HG02885 (cell line): ENCODE data around the gene DOCK10.

Experiments
- ATAC-seq: cut with Tn5 transposase; IDR thresholded peaks from one replicate; pipeline ENCODE4 v1.9.1; 2021; ENCODE audit warnings: mild to moderate bottlenecking; ENCODE audit not compliant: unreplicated experiment, poor library complexity

DOCK10 gene

DNA sequence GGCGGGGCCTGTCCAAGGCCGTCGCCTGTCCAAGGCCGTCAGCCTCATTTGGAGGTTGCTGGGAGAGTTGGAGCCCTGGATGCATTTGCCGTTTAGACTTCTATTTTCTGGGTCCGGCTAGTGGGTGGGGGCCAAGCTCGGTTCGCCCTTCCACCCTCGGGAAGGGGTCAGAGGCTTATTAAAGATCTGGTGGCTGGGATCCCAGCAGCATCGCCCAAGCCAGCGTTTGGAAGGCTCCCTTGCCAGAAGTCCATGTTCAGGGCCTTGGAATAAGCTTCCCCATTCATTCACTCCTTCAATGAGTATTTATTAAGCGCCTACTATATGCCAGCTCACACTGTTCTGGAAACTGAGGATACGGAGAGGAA lies 516 bp upstream of the DOCK10 start:
- ATAC-seq = no peak

DNA sequence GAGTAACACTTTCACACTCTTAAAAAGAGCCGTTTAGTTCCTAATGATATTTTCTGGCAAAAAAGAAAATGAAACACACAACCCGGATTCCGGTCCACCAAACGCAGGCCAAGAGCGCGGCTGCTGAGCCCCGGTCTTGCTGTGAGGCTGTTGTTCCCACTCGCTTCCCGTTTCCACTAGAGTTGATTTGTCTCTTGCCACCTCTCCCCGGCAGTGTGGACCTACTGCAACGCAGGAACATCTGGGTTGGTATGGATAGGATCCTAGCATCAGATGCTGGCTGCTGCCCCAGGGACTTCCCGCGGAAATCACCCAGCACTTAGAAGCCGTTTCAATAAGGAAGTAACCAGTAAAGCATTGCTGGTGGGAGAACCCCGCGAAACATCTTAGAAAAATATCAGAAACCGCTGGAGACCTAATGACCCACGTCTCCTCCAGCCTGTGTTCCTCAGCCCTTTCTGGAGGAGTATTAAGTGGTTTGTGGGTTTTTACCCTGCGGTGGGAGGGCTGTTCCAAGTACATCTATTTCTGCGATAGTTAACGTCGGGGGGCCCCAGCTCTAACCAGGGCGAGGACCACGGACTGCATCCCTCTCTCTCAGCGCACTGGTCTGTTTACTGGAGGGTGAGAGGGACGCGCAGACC lies 939 bp downstream of the DOCK10 start:
- peak; percentile 59 for ATAC-seq

DNA sequence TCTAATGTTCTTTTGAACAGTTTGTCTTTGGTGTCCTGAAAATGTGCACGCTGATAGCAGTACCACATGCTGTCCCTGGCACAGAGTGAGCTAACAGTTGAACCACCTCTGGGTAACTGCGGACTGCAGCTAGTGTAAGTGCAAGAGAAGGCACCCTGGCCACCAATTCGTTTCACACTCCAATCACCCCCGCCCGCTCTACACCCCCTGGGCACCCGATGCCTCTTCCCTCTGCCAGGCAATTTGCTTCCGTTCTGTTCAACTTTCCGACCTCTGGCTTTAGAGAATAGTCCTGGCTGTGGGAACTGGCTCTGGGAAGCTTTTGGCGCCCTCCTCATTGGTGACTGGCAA lies 1.4 kb downstream of the DOCK10 start:
- peak; percentile 18 for ATAC-seq

DNA sequence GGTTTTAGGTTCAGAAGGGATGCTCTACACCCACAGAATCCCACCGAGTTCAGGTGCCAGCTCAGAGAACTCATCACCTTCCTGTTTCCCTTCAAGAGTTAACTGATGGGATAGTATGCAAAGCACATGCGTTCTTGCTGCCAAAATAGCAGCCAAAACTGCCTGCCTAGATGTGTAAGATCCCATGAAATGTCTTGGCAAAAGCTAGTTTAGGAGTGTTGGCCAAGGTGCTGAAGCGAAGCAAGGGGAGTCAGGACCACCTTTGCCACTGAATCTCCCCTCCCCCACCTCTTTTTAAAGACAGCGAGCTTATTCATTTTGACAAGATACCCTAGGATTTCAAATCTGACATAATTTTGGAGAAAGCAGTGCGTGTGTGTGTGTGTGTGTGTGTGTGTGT lies 2.1 kb downstream of the DOCK10 start:
- ATAC-seq = no peak

DNA sequence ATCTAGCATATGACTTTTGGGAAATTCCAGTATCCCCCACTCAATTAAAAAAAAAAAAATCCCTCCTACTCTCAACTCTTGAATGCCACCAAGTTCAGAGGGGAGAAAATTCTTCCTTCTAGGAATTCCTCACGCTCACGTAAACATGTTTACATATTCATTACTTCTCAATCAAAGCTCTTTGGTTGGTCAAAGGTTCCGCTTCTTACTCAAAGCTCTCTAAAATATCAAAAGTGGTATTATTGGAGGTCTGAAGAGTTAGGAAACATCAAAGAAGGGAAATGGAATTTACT lies 4.1 kb downstream of the DOCK10 start:
- ATAC-seq = no peak

DNA sequence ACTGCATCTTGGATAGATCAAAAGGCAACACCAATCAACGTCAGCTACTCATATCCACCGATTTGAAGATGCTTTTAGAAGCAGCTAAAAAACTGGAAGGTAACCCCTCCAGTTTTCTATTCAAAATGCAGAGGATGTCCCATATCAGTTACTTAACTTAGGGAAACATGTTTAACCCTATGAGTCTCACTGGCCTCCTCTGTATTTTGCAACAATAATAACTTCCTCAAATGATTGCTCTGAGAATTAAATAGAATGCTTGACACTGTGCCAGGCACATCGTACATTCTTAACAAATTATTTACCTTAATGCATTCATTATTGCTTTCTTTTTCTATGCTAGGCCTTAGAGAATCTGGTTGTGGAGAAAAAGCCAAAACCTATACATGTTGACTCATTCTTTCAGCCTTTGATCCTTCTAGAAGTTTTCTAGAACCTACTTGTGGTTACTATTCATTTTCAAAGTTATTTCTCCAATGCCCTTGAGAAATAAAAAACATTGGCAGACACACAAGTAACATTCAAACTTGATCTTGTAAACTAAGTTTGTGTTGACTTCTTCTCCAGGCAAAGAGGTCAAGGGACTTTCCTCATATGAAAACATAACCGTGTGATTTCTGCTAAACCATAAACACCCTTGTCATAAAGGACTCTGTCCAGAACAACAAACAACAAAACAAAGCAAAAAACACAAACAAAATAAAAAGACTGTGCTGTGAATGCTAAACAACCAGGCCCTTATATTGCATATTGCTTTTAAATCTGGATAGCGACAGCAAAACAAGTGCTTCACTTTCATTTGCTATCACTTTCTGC lies 4.6 kb downstream of the DOCK10 start:
- no peak for ATAC-seq

DNA sequence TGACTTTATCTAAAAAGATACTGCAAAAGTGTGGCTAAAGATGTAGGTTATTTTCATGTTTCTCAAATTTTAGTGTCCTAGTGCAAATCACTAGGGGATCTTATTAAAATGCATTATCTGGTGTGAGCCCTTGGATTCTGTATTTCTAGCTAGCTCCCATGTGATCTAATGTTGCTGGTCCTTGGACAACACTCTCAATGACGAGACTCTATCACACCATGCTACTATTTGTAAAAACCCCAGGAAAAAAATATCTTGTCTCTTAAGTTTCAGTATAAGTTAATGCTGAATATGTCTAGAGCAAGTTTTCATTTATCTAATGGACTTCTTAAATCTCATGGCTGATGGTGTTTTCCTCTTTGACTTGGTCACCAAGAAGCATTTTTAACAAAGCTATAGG lies 5.8 kb downstream of the DOCK10 start:
- no peak for ATAC-seq

DNA sequence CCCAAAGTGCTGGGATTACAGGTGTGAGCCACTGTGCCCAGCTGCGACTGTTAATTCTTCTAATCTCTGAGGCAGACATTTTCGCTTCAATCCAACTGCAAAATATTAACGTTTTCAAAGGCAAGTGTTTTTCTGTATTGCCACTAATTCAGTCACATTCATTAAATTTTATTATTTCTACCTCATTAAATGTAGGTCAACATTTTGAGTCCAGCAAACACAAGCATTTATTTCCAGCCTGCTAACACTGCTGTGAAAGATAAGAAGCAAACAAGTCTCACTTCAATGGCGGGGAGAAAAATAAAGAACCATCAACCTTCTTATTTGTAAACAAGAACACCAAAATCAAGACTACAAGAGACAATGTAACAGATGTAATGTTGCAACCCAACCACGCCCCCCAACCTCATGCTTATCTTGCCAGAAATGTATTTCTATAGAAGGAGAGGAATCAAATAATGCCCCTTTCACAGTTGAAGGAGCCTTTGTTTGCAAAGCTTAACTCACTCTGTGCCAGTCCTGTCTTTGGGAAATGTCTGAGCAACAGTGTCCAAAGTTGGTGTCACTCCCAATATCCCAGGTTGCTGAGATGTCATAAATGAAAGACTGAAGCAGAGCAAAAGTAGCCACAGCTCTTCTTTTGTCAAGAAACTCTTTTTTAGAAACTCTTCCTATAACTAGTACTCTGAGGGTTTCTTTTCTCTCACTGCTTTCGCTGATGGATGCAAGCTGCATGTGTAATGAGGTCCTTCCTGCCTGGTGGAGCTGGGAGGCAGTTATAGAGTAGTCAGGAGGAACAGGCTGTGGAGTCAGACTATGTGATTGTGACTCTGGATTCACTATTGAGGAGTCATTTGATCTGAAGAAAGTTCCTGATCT lies 8.6 kb downstream of the DOCK10 start:
- no peak for ATAC-seq

DNA sequence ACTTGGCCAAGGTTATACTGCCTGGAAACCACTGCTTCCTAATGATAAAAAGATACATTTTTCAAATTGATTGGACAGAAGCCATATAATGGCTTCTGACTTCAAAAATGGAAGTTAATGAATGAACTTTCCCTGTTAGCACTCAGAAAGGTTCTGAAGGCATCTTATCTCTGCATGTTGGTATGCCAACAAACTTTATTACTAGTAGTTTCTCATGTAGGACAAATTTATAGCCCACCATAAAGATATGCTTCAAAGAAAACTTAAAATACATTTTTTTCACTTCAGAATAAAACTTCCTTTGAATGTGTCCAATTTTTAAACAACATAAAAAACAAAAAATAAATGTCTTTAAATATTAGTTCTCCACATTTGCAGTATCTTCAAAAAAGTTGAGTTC lies 10.0 kb downstream of the DOCK10 start:
- ATAC-seq = no peak

DNA sequence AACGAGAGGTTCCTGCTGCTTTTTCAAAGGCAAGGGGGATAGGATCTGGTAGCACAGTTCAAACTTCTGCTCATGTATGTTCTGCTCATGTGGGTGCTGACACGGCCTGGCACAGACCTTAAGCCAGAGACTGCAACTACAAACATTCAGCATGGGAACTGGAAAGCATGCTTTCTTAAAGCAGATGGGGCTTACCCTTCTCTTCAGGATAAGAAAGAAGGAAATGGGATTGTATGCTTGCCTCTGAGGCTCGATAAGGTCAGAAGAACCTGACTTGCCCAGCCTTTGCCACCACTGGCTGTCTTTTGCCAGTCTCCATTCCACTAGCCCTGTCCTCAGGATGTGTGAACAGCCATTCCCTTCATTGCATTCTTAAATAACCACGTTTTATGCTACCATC lies 10.7 kb downstream of the DOCK10 start:
- ATAC-seq = no peak

DNA sequence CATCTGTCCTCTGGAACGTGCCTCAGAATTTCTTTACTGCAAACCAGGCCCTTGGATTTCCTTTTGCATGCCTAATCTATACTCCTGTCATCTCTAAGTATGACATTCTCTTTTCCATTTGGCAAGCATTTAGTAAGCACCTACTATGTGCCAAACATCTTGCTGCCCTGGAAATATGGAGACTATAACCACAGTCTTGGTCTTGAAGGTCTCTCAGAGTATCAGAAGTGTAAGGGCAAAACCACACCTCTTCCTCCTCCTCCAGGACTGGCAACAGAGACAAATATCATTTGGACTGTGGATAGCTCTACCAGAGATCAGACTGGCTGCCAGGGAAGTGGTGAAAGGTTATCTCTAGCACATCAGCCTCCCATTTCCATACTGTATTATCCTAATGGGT lies 11.4 kb downstream of the DOCK10 start:
- ATAC-seq = no peak

DNA sequence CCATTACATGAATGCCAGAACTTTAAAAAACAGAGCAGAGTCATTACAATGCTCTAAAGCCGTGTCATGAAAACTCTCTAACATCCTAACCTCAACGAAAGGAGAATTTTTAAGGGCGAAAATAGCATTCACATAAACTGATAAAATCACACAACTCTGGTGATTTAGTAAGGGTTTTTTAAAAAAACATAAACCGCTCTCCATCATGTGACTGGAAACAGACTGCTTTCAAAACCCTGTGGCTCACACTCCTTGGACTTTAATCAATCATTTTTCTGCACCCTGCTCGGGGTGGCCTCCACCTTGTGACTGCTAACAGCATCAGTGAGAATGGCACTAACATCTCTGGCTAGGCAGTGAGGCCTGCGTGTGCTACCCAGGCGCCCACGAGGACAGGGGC lies 12.1 kb downstream of the DOCK10 start:
- no peak for ATAC-seq

DNA sequence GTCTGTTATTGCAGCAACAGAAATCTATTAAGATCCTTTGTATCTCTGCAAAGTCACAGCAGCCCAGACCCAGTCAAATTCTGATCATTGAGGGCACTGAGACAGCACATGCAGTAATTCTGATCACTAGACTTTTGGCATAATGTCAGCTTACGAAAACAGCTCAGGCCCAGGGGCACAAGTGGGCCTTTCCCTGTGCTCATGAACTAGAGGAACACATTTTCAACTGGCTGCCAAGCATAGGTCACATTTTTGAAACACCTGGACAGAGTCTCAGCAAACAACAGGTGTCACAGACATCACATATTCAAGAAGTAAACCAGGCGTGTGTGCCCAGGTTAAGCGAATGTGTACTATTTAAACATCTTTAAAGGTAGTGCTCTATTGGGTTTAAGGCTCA lies 13.7 kb downstream of the DOCK10 start:
- ATAC-seq = no peak

DNA sequence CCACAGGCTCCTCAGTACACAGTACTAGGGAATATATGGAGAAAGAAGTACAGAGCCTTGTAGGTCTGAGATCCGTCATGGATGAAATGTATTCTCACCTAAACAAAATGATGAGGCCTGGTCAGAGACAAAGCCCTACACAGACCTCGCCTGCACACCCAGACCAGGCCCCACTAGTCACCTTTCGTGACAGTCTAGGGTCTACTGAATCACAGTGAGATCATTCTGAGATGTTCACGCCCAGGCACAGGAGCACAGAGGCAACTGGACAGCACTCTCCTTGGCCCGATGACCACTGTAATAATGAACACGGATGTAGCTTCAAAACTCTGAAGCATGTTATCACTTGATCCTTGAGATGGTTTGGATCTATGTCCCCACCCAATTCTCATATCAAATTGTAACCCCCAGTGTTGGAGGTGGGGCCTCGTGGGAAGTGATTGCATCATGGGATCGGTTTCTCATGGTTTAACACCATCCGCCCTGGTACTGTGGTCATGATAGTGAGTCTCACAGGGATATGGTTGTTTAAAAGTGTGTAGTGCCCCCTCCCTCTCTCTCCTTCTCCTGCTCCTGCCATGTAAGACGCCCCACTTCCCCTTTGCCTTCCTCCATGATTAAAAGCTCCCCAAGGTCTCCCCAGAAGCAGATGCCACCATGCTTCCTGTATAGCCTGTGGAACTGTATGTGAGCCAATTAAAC lies 15.1 kb downstream of the DOCK10 start:
- ATAC-seq = no peak

DNA sequence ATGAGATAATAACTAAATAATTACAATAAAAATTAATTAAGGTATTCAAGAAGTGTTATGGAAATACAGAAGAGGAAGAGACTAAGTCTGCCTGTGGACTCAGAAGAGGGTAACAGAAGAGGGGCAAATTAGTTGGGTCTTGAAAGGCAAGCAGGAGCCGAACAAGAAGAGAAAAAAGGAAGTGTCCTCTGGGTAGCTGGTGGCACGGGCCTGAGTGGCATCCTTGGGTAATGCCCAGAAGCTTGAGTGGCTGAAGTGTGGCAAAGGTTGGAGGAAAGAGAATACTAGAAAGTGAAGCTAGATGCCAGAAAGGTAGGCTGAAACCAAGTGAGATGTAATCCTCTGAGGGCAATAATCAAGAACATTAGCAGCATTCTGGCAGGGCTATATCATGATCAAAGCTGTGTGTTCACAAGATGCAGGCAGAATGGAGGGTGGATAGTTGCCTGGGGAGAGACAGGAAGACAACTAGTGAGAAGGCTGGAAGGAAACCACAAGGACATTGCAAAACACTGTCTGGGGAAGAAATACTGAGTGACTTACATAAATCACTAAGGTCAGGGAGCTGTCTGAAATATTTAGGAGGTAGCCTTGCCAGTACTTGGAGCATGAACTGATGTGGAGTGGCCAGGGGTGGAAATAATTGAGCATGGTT lies 16.2 kb downstream of the DOCK10 start:
- no peak for ATAC-seq

DNA sequence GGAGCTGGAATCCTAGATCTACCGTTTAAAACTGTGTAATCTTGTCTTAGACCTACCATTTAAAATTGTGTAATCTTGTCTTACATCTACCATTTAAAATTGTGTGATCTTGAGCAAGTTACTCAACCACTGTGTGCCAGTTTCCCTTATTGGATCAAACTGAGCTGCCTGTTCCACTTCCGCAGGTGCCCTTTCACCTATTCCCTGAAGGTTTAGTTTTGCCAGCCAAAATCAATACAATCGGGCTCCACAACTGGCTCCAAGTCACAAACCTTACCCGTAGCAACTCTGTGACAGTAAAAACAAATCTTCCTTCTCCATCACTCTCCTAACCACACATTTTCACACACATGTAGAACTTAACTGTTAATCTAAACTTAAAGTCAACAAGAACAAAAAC lies 20.1 kb downstream of the DOCK10 start:
- no peak for ATAC-seq

DNA sequence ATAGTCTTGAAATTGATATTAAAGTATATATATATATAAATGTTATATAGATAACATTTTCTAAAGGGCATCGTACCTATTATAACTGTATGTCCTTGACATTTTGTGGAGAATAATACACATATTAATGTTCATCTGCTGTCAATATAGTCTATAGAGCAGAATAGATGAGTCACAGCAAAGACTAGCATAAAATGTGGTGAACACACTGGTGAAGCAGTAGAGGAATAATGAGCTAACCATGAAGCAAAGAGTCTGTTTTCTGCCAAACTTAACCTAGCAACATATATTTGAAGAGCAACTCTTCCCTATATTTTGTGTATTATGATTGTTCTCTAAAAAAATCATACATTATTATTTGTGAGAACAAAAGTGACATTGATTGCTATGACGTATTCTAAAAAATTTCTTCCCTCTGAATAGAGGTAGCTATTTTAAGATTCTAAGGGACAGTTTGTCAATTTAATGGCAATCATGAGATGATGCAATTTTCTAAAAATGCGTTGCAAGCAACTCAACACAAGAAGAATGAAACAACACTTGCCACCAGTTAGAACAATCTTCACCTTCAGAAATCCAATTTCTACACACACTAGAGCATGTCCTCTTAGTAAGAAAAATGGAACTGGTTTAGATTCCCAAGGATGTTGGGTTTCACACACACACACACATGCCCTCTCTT lies 22.0 kb downstream of the DOCK10 start:
- ATAC-seq = no peak

DNA sequence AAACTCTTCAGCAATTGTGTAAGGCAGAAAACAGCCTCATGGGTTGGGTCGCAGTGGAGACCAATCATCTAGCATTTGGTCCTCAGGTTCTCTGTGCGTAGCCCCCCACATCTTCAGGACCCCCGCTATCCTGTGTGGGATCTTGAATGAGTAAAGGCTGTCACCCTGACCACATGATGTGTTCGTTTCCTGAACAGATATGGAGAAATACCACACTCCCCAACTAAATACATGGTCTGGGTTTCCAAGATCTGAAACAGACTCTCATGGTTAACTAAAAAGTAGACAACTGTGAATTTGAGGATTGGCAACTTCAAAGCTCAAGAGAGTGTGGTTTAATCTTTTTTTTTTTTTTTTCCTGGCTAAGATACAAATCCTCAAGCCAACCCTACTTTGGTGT lies 23.2 kb downstream of the DOCK10 start:
- ATAC-seq = no peak

DNA sequence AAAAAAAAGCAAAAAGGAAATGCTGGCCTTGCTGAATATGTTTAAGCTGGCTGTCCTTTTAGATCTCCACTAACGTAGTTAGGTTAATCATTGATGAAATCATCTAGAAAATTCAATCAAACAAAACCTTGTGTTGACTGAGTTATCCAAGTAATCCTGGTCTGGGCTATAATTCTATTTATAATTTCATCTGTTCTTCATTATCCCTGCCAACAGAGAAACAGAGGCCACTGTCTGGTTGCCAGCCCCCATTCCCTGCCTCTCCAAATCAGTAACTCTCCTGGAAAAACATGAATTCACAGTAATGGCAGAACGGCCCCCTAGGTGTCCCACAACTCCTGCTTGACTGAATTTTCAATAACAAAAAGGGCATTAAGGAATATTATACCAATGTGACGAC lies 24.6 kb downstream of the DOCK10 start:
- no peak for ATAC-seq

DNA sequence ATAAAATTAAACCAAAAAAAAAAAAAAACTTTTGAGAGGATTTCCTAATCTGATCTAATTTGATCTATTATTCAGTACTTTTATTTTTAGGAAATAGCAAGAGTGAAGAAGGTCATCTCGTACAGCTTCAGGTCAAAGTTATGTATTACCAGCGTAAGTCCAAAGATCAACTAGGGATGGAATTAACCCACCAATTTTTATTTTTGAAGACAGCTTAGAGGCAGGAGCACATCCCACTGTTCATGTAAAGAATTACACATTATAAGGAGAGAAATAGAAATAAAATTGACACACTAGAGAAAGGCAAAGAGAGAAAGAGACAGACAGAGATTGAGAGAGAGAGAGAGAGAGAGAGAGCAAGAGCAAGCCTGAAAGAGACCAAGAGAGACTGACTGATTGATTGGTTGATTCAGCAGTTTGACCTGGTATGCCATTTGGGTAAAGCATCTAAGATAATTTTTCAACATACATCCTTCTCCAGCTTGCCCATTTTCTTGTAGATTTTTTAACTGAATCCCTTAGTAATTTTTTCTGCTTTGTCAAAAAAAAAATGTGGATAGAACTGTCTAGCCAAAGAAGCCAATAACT lies 25.1 kb downstream of the DOCK10 start:
- no peak for ATAC-seq
